GM23338 (cell line): ENCODE results near the gene SLK. TPM values are rescaled to one million over a fixed set of nuclear protein-coding genes. Genes with fewer than 3 reads are reported as not detected.

ENCODE experiments used
- EZH2phosphoT487 ChIP-seq: fragments of 200-600 bp; sonication (generic); IDR thresholded peaks from one replicate; pipeline ENCODE4 v1.8.1; 2018; ENCODE audit warnings: antibody characterized with exemption; ENCODE audit not compliant: unreplicated experiment
- JUNB ChIP-seq: IDR thresholded peaks from one replicate; pipeline ENCODE4 v1.6.1; 2016; ENCODE audit warnings: antibody characterized with exemption; ENCODE audit not compliant: unreplicated experiment
- NANOG ChIP-seq: IDR thresholded peaks from 2 replicates; pipeline ENCODE4 v1.6.1; 2016; ENCODE audit warnings: antibody characterized with exemption, borderline replicate concordance
- POLR2AphosphoS5 ChIP-seq: IDR thresholded peaks from 2 replicates; pipeline ENCODE4 v1.6.1; 2016; ENCODE audit warnings: antibody characterized with exemption, low read depth
- STAT1 ChIP-seq: IDR thresholded peaks from one replicate; pipeline ENCODE4 v1.6.1; 2016; ENCODE audit warnings: antibody characterized with exemption; ENCODE audit not compliant: unreplicated experiment
- polyA plus RNA-seq: library from polyadenylated mRNA; unstranded; fragments of >200 nt; fragmentation: Nextera tagmentation; extraction: Ambion mirVana; gene quantifications from 2 replicates; pipeline ENCODE4 v1.2.1, GENCODE V29; 2016
- total RNA-seq: library from RNA; depleted of rRNA; stranded (reverse); fragments of >200 nt; shearing (Covaris generic); gene quantifications from 2 replicates; pipeline ENCODE4 v1.2.3, GENCODE V29; 2014
- TF ChIP-seq, protein P1 (sequence below): fragments of 250-450 bp; sonication (Bioruptor Pico); IDR thresholded peaks from 2 replicates; pipeline ENCODE4 v1.5.0; 2020; ENCODE audit warnings: mild to moderate bottlenecking, moderate library complexity
- TF ChIP-seq, protein P2 (sequence below): IDR thresholded peaks from one replicate; pipeline ENCODE4 v1.6.1; 2018; ENCODE audit warnings: antibody characterized with exemption; ENCODE audit not compliant: unreplicated experiment

SLK gene
- total and polyA plus RNA-seq, 2 experiments from 2014 or later = 8.4 to 21.5 TPM

DNA sequence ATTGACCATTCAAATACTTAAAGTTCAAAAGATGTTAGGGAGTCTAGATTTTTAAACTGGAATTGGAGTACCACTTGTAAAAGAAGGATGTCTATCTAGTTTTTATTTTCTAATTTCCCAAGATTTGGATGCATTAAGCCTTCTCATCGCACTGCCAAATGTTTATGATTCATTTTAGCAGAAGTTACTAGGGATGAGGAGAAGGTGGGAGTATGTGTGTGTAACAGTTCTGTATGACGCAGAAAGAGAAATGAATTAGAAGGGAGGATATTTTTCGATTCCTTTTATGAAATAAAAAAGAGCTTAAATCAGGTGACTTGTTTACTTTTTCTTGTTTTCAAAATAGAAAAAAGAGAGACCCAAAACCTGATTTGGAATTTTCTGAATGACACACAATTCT is 6.8 kb upstream of the SLK start (continued):
- TF ChIP-seq, protein P1, sequence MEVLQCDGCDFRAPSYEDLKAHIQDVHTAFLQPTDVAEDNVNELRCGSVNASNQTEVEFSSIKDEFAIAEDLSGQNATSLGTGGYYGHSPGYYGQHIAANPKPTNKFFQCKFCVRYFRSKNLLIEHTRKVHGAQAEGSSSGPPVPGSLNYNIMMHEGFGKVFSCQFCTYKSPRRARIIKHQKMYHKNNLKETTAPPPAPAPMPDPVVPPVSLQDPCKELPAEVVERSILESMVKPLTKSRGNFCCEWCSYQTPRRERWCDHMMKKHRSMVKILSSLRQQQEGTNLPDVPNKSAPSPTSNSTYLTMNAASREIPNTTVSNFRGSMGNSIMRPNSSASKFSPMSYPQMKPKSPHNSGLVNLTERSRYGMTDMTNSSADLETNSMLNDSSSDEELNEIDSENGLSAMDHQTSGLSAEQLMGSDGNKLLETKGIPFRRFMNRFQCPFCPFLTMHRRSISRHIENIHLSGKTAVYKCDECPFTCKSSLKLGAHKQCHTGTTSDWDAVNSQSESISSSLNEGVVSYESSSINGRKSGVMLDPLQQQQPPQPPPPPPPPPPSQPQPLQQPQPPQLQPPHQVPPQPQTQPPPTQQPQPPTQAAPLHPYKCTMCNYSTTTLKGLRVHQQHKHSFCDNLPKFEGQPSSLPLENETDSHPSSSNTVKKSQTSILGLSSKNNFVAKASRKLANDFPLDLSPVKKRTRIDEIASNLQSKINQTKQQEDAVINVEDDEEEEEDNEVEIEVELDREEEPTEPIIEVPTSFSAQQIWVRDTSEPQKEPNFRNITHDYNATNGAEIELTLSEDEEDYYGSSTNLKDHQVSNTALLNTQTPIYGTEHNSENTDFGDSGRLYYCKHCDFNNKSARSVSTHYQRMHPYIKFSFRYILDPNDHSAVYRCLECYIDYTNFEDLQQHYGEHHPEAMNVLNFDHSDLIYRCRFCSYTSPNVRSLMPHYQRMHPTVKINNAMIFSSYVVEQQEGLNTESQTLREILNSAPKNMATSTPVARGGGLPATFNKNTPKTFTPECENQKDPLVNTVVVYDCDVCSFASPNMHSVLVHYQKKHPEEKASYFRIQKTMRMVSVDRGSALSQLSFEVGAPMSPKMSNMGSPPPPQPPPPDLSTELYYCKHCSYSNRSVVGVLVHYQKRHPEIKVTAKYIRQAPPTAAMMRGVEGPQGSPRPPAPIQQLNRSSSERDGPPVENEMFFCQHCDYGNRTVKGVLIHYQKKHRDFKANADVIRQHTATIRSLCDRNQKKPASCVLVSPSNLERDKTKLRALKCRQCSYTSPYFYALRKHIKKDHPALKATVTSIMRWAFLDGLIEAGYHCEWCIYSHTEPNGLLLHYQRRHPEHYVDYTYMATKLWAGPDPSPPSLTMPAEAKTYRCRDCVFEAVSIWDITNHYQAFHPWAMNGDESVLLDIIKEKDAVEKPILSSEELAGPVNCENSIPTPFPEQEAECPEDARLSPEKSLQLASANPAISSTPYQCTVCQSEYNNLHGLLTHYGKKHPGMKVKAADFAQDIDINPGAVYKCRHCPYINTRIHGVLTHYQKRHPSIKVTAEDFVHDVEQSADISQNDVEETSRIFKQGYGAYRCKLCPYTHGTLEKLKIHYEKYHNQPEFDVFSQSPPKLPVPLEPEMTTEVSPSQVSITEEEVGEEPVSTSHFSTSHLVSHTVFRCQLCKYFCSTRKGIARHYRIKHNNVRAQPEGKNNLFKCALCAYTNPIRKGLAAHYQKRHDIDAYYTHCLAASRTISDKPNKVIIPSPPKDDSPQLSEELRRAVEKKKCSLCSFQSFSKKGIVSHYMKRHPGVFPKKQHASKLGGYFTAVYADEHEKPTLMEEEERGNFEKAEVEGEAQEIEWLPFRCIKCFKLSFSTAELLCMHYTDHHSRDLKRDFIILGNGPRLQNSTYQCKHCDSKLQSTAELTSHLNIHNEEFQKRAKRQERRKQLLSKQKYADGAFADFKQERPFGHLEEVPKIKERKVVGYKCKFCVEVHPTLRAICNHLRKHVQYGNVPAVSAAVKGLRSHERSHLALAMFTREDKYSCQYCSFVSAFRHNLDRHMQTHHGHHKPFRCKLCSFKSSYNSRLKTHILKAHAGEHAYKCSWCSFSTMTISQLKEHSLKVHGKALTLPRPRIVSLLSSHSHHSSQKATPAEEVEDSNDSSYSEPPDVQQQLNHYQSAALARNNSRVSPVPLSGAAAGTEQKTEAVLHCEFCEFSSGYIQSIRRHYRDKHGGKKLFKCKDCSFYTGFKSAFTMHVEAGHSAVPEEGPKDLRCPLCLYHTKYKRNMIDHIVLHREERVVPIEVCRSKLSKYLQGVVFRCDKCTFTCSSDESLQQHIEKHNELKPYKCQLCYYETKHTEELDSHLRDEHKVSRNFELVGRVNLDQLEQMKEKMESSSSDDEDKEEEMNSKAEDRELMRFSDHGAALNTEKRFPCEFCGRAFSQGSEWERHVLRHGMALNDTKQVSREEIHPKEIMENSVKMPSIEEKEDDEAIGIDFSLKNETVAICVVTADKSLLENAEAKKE (CRISPR knock-in tag) = no peak
- TF ChIP-seq POLR2AphosphoS5 (no peak), STAT1 (no peak), EZH2phosphoT487 (no peak), JUNB (no peak), NANOG (no peak)
- TF ChIP-seq, protein P2, sequence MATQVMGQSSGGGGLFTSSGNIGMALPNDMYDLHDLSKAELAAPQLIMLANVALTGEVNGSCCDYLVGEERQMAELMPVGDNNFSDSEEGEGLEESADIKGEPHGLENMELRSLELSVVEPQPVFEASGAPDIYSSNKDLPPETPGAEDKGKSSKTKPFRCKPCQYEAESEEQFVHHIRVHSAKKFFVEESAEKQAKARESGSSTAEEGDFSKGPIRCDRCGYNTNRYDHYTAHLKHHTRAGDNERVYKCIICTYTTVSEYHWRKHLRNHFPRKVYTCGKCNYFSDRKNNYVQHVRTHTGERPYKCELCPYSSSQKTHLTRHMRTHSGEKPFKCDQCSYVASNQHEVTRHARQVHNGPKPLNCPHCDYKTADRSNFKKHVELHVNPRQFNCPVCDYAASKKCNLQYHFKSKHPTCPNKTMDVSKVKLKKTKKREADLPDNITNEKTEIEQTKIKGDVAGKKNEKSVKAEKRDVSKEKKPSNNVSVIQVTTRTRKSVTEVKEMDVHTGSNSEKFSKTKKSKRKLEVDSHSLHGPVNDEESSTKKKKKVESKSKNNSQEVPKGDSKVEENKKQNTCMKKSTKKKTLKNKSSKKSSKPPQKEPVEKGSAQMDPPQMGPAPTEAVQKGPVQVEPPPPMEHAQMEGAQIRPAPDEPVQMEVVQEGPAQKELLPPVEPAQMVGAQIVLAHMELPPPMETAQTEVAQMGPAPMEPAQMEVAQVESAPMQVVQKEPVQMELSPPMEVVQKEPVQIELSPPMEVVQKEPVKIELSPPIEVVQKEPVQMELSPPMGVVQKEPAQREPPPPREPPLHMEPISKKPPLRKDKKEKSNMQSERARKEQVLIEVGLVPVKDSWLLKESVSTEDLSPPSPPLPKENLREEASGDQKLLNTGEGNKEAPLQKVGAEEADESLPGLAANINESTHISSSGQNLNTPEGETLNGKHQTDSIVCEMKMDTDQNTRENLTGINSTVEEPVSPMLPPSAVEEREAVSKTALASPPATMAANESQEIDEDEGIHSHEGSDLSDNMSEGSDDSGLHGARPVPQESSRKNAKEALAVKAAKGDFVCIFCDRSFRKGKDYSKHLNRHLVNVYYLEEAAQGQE = no peak
